ENCODE measurements around the gene MRPL24. TPM values are rescaled to one million over a fixed set of nuclear protein-coding genes. Genes with fewer than 3 reads are reported as not detected.

MRPL24 gene
- 16.2 and 17.7 TPM in 2 replicates for total RNA-seq

DNA sequence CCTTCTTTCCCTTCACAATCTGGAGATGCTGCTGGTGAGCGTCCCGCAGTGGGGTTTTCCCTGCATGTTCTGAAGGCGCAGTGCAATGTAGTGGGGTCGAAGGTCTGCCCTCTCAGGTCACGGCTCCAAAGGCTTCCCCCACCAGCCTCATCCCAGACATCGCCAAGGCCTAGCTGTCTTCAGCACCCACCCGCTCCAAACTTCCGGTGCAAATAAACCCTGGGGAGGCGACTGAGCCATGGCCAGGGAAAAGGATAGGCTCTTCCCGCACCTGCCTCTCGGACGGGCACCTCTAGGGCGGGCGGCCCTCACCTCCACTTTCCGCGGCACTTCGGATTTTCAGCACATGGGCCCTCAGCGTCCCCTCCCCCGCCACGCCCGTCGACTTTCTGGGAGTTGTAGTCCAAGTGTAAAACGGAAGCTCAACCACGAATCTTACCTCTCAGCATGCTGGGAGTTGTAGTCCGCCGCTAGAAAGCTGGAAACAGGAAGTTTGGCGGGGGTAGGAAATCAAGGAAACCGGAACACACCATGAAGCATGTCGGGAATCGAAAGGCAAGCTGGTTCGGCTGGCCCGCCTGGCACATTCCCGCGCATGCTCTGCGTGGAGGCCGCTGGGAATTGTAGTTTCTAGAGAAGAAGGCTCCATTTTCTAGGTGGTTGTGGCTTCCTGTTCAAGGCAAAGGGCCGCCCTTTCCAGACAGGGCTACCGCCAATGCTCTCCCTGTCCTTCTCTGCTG is at the start of gene MRPL24:
Gene MRPL24 (minus strand): TSS at position 348 of the 740 bp plus-strand sequence. CDS start 2,384 bp downstream, outside the sequence.
- H2AFZ ChIP-seq (ENCODE audit: low read length): peak within 1 kb of the TSS; percentile 85
- H3K4me3 ChIP-seq (ENCODE audit: insufficient read depth, low read length): peak within 1 kb of the TSS; percentile 83
- H3K4me1 ChIP-seq (ENCODE audit: insufficient read depth, low read length): peaks cover 16% of the 10 kb centered on the region
- H3K36me3 ChIP-seq (ENCODE audit: insufficient read depth, low read length): peaks cover 62% of the 10 kb centered on the region
- no peak for TF ChIP-seq CTCF (IDR thresholded peaks at IDR 0.05; ENCODE audit: extremely low read depth, low read depth, low read length)
- peak; percentile 99 for DNase-seq (ENCODE audit: insufficient read length, low spot score, missing footprints)
- no peaks in the 10 kb centered on the region for H3K27me3 ChIP-seq (ENCODE audit: insufficient read depth, low read length)
- H4K20me1 ChIP-seq (ENCODE audit: insufficient read depth, low read length): no peaks in the 10 kb centered on the region
- peak within 1 kb of the TSS; percentile 69 for H3K27ac ChIP-seq (ENCODE audit: low read depth, low read length)
- H3K9me3 ChIP-seq (ENCODE audit: low read depth, low read length): no peaks in the 10 kb centered on the region
- H3K4me2 ChIP-seq (ENCODE audit: insufficient read depth, low read length): peak within 1 kb of the TSS; percentile 97
- H3K79me2 ChIP-seq (ENCODE audit: insufficient read depth, low read length): peaks cover 49% of the 10 kb centered on the region

GRCh38 chr1:156789621-156790318 is 48.9 kb upstream of the MRPL24 start:
- no peak overlapping the region for H3K4me2 ChIP-seq (ENCODE audit: insufficient read depth, low read length)
- H3K27me3 ChIP-seq (ENCODE audit: insufficient read depth, low read length): no peaks in the 10 kb centered on the region
- no peaks in the 10 kb centered on the region for H3K9me3 ChIP-seq (ENCODE audit: low read depth, low read length)
- H3K4me1 ChIP-seq (ENCODE audit: insufficient read depth, low read length): peaks cover 8% of the 10 kb centered on the region
- H3K27ac ChIP-seq (ENCODE audit: low read depth, low read length): no peak overlapping the region
- H4K20me1 ChIP-seq (ENCODE audit: insufficient read depth, low read length): peaks cover 23% of the 10 kb centered on the region
- no peak overlapping the region for H3K4me3 ChIP-seq (ENCODE audit: insufficient read depth, low read length)
- peaks cover 64% of the 10 kb centered on the region for H3K36me3 ChIP-seq (ENCODE audit: insufficient read depth, low read length)
- no peak for TF ChIP-seq CTCF (IDR thresholded peaks at IDR 0.05; ENCODE audit: extremely low read depth, low read depth, low read length)
- H2AFZ ChIP-seq (ENCODE audit: low read length): no peak overlapping the region
- no peak for DNase-seq (ENCODE audit: insufficient read length, low spot score, missing footprints)
- H3K79me2 ChIP-seq (ENCODE audit: insufficient read depth, low read length): peaks cover 45% of the 10 kb centered on the region

GRCh38 chr1:156788136-156788535 is 47.2 kb upstream of the MRPL24 start:
- Histone ChIP-seq H3K36me3 (ENCODE audit: insufficient read depth, low read length) (peaks cover 61% of the 10 kb centered on the region), H3K79me2 (ENCODE audit: insufficient read depth, low read length) (peaks cover 56% of the 10 kb centered on the region), H3K4me2 (ENCODE audit: insufficient read depth, low read length) (no peak overlapping the region), H3K4me1 (ENCODE audit: insufficient read depth, low read length) (no peaks in the 10 kb centered on the region), H2AFZ (ENCODE audit: low read length) (no peak overlapping the region), H3K27ac (ENCODE audit: low read depth, low read length) (no peak overlapping the region), H4K20me1 (ENCODE audit: insufficient read depth, low read length) (peaks cover 26% of the 10 kb centered on the region), H3K27me3 (ENCODE audit: insufficient read depth, low read length) (no peaks in the 10 kb centered on the region), H3K9me3 (ENCODE audit: low read depth, low read length) (no peaks in the 10 kb centered on the region), H3K4me3 (ENCODE audit: insufficient read depth, low read length) (no peak overlapping the region)
- no peak for DNase-seq (ENCODE audit: insufficient read length, low spot score, missing footprints)
- TF ChIP-seq CTCF (IDR thresholded peaks at IDR 0.05; ENCODE audit: extremely low read depth, low read depth, low read length): no peak

DNA sequence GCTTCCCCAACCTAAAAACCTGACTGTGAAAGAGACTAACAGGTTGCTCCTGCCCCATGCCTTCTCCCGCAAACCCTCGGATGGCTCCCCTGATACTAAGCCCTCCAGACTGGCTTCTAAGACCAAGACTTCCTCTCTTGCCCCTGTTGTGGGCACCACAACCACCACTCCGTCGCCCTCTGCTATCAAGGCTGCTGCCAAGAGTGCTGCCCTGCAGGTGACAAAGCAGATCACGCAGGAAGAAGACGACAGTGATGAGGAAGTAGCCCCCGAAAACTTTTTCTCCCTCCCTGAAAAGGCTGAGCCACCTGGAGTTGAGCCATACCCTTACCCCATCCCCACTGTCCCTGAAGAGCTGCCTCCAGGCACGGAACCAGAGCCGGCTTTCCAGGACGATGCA is 45.8 kb upstream of the MRPL24 start:
- Histone ChIP-seq H3K79me2 (ENCODE audit: insufficient read depth, low read length) (peaks cover 70% of the 10 kb centered on the region), H2AFZ (ENCODE audit: low read length) (no peak overlapping the region), H3K27ac (ENCODE audit: low read depth, low read length) (no peak overlapping the region), H3K9me3 (ENCODE audit: low read depth, low read length) (no peaks in the 10 kb centered on the region), H3K4me3 (ENCODE audit: insufficient read depth, low read length) (no peak overlapping the region), H3K27me3 (ENCODE audit: insufficient read depth, low read length) (no peaks in the 10 kb centered on the region), H3K36me3 (ENCODE audit: insufficient read depth, low read length) (peaks cover 59% of the 10 kb centered on the region), H3K4me2 (ENCODE audit: insufficient read depth, low read length) (no peak overlapping the region), H3K4me1 (ENCODE audit: insufficient read depth, low read length) (peaks cover 5% of the 10 kb centered on the region), H4K20me1 (ENCODE audit: insufficient read depth, low read length) (peaks cover 39% of the 10 kb centered on the region)
- no peak for DNase-seq (ENCODE audit: insufficient read length, low spot score, missing footprints)
- no peak for TF ChIP-seq CTCF (IDR thresholded peaks at IDR 0.05; ENCODE audit: extremely low read depth, low read depth, low read length)
